AG09319 (cell line): Measurements from ENCODE around the gene FHDC1.

Experiments
- DNase-seq: peaks from one replicate; pipeline ENCODE4 v3.0.0-alpha.2; 2010; ENCODE audit warnings: low read depth; ENCODE audit errors: extremely low read depth
- TF ChIP-seq, protein P1 (sequence below): IDR thresholded peaks from 2 replicates; pipeline ENCODE4 v1.5.1; 2011; ENCODE audit warnings: low read depth, mild to moderate bottlenecking, inconsistent platforms, low read length, moderate library complexity

The FHDC1 gene

DNA sequence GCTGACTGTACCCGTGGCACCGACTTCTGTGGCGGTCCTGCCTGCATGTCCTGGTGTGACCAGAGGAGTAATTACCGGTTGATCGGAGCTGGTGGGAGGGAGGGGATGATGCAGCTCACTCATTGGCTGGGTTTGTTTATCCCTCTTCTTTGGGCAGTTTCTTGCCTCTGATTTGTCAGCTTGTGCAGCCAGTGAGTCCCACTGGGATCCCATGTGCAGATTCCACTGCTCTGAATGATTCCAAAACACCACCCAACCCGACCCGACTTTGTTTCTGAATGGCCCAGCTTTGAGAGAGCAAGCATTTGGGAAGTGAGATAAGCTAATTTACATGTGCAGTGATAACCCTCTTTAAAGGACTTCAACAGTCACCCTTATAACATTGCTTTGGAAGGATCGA, 13.8 kb downstream of the FHDC1 start:
- TF ChIP-seq, protein P1, sequence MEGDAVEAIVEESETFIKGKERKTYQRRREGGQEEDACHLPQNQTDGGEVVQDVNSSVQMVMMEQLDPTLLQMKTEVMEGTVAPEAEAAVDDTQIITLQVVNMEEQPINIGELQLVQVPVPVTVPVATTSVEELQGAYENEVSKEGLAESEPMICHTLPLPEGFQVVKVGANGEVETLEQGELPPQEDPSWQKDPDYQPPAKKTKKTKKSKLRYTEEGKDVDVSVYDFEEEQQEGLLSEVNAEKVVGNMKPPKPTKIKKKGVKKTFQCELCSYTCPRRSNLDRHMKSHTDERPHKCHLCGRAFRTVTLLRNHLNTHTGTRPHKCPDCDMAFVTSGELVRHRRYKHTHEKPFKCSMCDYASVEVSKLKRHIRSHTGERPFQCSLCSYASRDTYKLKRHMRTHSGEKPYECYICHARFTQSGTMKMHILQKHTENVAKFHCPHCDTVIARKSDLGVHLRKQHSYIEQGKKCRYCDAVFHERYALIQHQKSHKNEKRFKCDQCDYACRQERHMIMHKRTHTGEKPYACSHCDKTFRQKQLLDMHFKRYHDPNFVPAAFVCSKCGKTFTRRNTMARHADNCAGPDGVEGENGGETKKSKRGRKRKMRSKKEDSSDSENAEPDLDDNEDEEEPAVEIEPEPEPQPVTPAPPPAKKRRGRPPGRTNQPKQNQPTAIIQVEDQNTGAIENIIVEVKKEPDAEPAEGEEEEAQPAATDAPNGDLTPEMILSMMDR = no peak
- no peak for DNase-seq

DNA sequence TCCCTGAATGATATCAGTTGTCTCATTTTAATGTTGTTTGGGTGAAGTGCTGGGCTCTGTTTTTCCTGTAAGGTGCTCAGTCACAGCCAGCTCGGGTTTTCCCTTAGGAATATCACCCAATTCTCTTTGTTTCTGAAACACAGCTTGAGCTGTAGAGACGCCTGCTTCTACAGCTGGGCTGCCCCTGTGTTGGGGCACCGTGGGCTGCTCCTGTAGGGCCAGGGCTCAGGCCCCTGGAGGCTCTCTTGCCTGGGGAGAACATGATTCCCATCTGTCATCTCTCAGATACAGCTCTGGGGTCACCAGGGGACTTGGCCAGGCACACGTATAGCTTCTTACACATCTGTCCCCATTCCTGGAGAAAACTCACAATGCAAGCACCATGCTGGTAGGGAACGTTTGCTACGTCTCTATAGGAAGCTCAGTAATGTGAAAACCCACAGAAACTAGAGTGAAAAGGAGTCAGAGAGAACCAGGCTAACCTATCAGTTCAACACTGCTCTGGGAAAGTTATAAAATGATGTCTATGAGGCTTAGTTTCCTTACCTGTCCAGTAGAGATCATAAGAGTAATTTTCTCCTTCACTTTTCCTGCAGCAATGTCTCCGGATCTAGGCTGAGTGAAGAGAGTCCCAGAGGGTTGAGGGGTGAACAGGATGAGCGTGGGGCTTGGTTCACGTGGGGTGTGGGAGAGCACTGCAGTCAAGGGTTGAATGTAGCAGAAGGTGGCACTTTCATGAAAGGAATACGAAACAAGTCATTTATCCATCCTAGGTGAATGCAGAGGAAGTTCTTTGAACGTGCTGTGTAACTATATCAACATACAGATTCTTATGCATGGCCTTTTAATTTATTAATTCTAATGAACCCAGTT, 14.5 kb downstream of the FHDC1 start:
- TF ChIP-seq, protein P1 = no peak

GRCh38 chr4:152951348-152951747, 15.2 kb downstream of the FHDC1 start:
- no peak for DNase-seq
- TF ChIP-seq, protein P1 = no peak

More for the DNA sequence above, 14.5 kb downstream of the FHDC1 start:
- no peak for DNase-seq

DNA sequence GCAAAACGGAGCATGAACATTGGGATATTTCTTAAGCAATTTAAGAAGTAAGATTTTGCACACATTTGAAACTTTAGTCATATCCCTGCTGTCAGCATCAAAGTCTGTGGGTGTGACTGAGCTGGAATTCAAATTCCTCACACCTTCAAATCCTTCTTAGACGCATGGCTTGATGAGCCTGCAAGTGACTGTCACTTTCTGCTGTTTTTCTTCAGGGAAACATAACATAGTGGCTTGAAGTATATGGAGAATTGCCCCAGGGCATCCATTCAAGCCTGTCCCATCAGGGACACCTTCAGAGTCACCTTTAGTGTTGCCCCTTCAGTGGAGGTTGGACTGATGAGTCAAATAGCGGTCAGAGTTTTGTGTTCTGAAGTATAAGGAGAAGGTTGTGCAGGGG, 17.4 kb downstream of the FHDC1 start:
- DNase-seq = no peak
- TF ChIP-seq, protein P1 = no peak

DNA sequence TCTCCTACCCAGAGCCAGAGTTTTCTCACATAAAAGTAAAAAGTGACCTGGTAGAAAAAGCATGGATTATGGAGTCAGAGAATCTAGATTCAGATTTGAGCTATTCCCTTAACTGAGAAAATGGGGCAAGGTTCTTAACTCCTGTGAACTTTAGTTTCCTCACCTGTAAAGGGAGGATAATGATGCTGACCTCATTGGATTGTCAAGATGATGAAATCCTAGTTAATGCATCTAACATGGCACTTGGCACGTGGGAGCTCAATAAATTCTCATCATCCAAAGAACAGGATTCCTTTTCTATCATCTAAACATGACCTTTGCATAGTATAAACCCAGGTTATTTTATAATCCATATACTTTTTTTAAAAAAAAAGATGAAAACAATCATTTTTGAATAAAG, 18.6 kb downstream of the FHDC1 start:
- DNase-seq = no peak

DNA sequence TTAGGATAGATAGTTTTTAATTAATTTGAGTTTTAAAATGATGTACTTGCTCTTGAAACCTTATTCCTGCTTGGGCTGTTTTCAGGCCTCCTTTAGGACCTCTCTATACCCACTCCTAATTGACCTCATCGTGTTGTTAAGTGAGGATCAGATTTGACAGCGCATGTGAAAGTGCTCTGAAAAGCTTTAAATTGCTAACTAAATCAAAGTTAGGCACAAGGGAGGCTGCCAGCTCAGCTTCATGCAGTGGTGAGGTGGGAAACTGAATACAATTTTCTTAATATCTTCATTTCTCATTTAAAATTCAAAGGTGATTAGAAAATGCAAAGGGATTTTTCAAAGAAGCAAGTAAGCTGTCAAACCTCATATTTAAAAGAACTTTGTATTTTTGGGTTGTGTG, 20.0 kb downstream of the FHDC1 start:
- no peak for DNase-seq
- TF ChIP-seq, protein P1 = no peak

More for the DNA sequence above, 18.6 kb downstream of the FHDC1 start:
- TF ChIP-seq, protein P1 = no peak

DNA sequence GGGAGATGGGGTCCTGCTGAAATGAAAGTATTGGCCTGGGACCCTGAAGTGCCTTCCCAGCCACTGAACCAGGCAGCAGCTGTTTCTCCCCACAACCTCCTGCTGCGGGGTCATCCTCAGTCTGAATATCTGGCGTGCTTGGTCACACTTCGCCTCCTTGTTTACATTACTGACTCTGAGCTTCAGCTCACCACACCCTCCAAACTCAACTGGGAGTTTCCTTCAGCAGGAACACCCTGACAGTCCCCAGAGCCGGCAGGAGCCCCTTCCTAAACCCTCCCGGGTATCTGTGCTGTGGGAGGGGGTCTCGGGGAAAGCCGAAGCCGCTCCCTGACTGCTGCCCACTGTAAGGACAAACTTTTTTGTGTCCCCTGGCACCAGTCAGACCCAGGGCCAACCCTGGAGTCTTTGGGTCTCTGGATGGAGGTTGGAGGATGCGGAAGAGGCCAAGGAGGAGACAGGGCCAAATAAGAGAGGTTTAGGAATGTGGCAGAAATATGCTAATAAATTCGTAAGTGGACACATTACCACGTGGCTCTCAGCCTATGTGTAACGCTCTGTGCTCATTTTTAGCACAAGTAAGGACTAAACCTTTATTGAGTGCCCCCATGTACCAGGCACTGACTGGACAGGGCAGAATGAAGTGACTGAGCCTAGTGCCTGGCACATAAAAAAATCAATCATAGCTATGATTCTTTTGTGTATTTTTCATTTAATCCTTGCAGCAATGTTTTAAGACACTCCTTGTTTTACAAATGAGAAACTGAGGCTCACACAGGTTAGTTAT, 20.7 kb downstream of the FHDC1 start:
- peak; percentile 28 for DNase-seq
- TF ChIP-seq, protein P1 = no peak
